ENCODE data around the gene ACTL6A. TPM values are rescaled to one million over a fixed set of nuclear protein-coding genes. Genes with fewer than 3 reads are reported as not detected.

ACTL6A gene
- total and polyA plus RNA-seq, 2 of the 4 experiments (the other 2 are of a cell fraction): 48.3 to 70.1 TPM

DNA sequence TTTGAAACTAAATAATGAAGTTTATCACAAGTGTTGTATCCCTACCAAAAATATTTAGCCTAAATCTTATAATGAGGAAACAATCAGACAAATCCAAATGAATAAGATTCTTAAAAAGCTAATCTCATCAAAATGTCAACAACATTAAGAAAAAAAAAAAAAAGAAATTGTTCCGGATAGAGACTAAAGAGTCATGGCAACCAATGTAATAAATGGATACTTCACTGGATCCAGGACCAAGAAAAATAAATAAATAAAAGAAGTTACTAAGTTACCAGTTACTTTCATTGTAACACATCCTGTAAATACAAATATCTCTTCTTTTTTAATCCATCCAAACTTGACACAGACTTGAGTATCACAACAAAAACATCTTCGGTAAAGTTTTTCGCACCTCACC, 41.1 kb downstream of the ACTL6A start:
- no peak for DNase-seq
- peak overlapping the region; percentile 37; the same call in 1 of the 2 replicates for H2AK5ac ChIP-seq (ENCODE audit: low read depth, low read length)
- peak overlapping the region; percentile 69 for H2BK5ac ChIP-seq (ENCODE audit: low read depth, low read length, poor library complexity, severe bottlenecking)
- peak overlapping the region; percentile 95 for H3K56ac ChIP-seq (ENCODE audit: extremely low read depth, insufficient read depth, low read length)
- no peaks in the 10 kb centered on the region for H3K27me3 ChIP-seq (ENCODE audit: control insufficient read depth, insufficient read depth, low read length)
- no peak for ATAC-seq (ENCODE audit: low read depth)
- no peak overlapping the region for H2AK9ac ChIP-seq (replicated peaks; ENCODE audit: low read depth, low read length, poor library complexity)
- peak overlapping the region; percentile 63 for H3K4me2 ChIP-seq (ENCODE audit: low read depth, low read length)
- in situ Hi-C loops (cut with MboI; ENCODE audit: low sequenced_read_pairs) (no loop called here), intact Hi-C loops (cut with micrococcal nuclease) (loop anchor here (1.0 kb wide), 1 partner anchor 109 kb away; no protein-coding TSS in a partner anchor), dilution Hi-C loops (cut with HindIII; ENCODE audit: low sequenced_read_pairs, unreplicated experiment) (no loop called here)
- no peak for TF ChIP-seq NFE2L2 (IDR thresholded peaks at IDR 0.05; ENCODE audit: low read depth, low read length)
- TF ChIP-seq BHLHE40 (IDR thresholded peaks at IDR 0.05; ENCODE audit: low read depth, low read length): no peak
- TF ChIP-seq, protein P1, sequence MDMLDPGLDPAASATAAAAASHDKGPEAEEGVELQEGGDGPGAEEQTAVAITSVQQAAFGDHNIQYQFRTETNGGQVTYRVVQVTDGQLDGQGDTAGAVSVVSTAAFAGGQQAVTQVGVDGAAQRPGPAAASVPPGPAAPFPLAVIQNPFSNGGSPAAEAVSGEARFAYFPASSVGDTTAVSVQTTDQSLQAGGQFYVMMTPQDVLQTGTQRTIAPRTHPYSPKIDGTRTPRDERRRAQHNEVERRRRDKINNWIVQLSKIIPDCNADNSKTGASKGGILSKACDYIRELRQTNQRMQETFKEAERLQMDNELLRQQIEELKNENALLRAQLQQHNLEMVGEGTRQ (IDR thresholded peaks at IDR 0.05; ENCODE audit: low read depth, low read length): no peak
- no peak for TF ChIP-seq CEBPB (IDR thresholded peaks at IDR 0.05; ENCODE audit: low read depth, low read length)
- no peak for TF ChIP-seq MXI1 (IDR thresholded peaks at IDR 0.05; ENCODE audit: borderline replicate concordance, low read depth, low read length)
- no peak for TF ChIP-seq RFX5 (IDR thresholded peaks at IDR 0.05; ENCODE audit: low read depth, low read length)
- no peak for TF ChIP-seq RAD21 (IDR thresholded peaks at IDR 0.05; ENCODE audit: low read length)
- no peak for TF ChIP-seq FOS (IDR thresholded peaks at IDR 0.05; ENCODE audit: low read depth, low read length)
- TF ChIP-seq RCOR1 (IDR thresholded peaks at IDR 0.05; ENCODE audit: insufficient replicate concordance, low read length): no peak
- TF ChIP-seq SMC3 (IDR thresholded peaks at IDR 0.05; ENCODE audit: low read depth, low read length): no peak
- no peak for TF ChIP-seq POLR2A (IDR thresholded peaks at IDR 0.05; ENCODE audit: low read depth, low read length)
- TF ChIP-seq MAFK (IDR thresholded peaks at IDR 0.05; ENCODE audit: low read depth, low read length): no peak
- H4K8ac ChIP-seq (ENCODE audit: low read depth in 2 of 2, low read length in 2 of 2): peak overlapping the region; percentile 62 to 99; a peak in 3 of 4 replicates
- peak overlapping the region; percentile 92; the same call in 1 of the 2 replicates for H4K91ac ChIP-seq (ENCODE audit: insufficient read depth, low read depth, low read length)
- H3K4me3 ChIP-seq (ENCODE audit: insufficient read depth, low read depth, low read length): peak overlapping the region; percentile 85
- peak overlapping the region; percentile 32; the same call in 1 of the 2 replicates for H2BK120ac ChIP-seq (ENCODE audit: low read depth, low read length)
- peak overlapping the region; percentile 95; the same call in 1 of the 2 replicates for H3K4ac ChIP-seq (ENCODE audit: low read depth, low read length)
- no peaks in the 10 kb centered on the region; the same call in 1 of the 2 replicates for H3K4me1 ChIP-seq (ENCODE audit: control insufficient read depth, insufficient read depth, low read length)
- H3K27ac ChIP-seq (ENCODE audit: insufficient read depth, low read length): peak overlapping the region; percentile 75; the same call in 1 of the 2 replicates
- peak overlapping the region; percentile 98; the same call in 1 of the 2 replicates for H3K23ac ChIP-seq (ENCODE audit: low read depth, low read length)
- peak overlapping the region; percentile 96; the same call in 1 of the 2 replicates for H3K14ac ChIP-seq (replicated peaks; ENCODE audit: low read depth, low read length)
- no peak overlapping the region; the same call in 1 of the 2 replicates for H4K5ac ChIP-seq (ENCODE audit: low read depth, low read length)
- no peak overlapping the region for H2BK15ac ChIP-seq (ENCODE audit: low read depth, low read length)
- ChIA-PET POLR2A (ENCODE audit: unreplicated experiment) (no interaction called here), CTCF (no interaction called here)
- H4K20me1 ChIP-seq (ENCODE audit: insufficient read depth, low read length): no peaks in the 10 kb centered on the region
- H3K79me1 ChIP-seq (ENCODE audit: low read depth in 1 of 2, low read length in 2 of 2): peaks cover 10 to 14% of the 10 kb centered on the region in 2 experiments
- peak overlapping the region; percentile 95 for H3K9ac ChIP-seq (ENCODE audit: low read depth, low read length)
- no TSS peak for BruUV-seq (replicated peaks)
- H3K36me3 ChIP-seq (ENCODE audit: control insufficient read depth, insufficient read depth, low read length): peaks cover 14% of the 10 kb centered on the region
- peak overlapping the region; percentile 97 for H2AFZ ChIP-seq (replicated peaks; ENCODE audit: low read length, poor library complexity)
- no peaks in the 10 kb centered on the region for H3K9me3 ChIP-seq (ENCODE audit: control insufficient read depth, insufficient read depth, low read length)
- H3K18ac ChIP-seq (ENCODE audit: low read depth, low read length): no peak overlapping the region
- WGBS, 2 experiments (ENCODE audit: extremely low coverage in 2 of 2, insufficient read length in 1 of 2): no CpG with 5 or more reads among the region's 3 CpGs
- H2BK20ac ChIP-seq (ENCODE audit: low read depth, low read length): no peak overlapping the region
- H3K9me1 ChIP-seq (ENCODE audit: insufficient read depth, low read length): no peaks in the 10 kb centered on the region

All from IMR-90 (cell line).